ENCODE data around the gene IFITM2. TPM values are rescaled to one million over a fixed set of nuclear protein-coding genes. Genes with fewer than 3 reads are reported as not detected.
A peak's percentile ranks its signal among the peaks of the same experiment; 100 is the strongest.
"Not testable (repeated sequence)": the region's sequence is repeated elsewhere in the genome, so short reads cannot be mapped to it uniquely, and the experiment has no call there.

IFITM2 gene
- total RNA-seq, 1 experiment from 2014 or later = 31.3 TPM

GRCh38 chr11:304915-305843 is 2.4 kb upstream of the IFITM2 start:
- peak; percentile 58 for DNase-seq (ENCODE audit: low spot score)
- in situ Hi-C loops (cut with HindIII; ENCODE audit: low sequenced_read_pairs) = no loop called here

GRCh38 chr11:305844-306211 is 1.8 kb upstream of the IFITM2 start:
- DNase-seq (ENCODE audit: low spot score) = no peak
- in situ Hi-C loops (cut with HindIII; ENCODE audit: low sequenced_read_pairs) = no loop called here

GRCh38 chr11:306645-307371 is 808 bp upstream of the IFITM2 start:
- no peak for DNase-seq (ENCODE audit: low spot score)
- in situ Hi-C loops (cut with HindIII; ENCODE audit: low sequenced_read_pairs) = no loop called here

GRCh38 chr11:308740-309665 is 1.4 kb downstream of the IFITM2 start:
- DNase-seq (ENCODE audit: low spot score); in situ Hi-C loops (cut with HindIII; ENCODE audit: low sequenced_read_pairs): not testable (repeated sequence)

- in situ Hi-C loops (cut with HindIII; ENCODE audit: low sequenced_read_pairs); DNase-seq (ENCODE audit: low spot score): not testable (repeated sequence)
These were observed 2.5 kb downstream of the IFITM2 start for GRCh38 chr11:309979-310572.

- DNase-seq (ENCODE audit: low spot score); in situ Hi-C loops (cut with HindIII; ENCODE audit: low sequenced_read_pairs): not testable (repeated sequence)
These were observed 3.6 kb downstream of the IFITM2 start for GRCh38 chr11:311013-311748.

- in situ Hi-C loops (cut with HindIII; ENCODE audit: low sequenced_read_pairs) = no loop called here
- no peak for DNase-seq (ENCODE audit: low spot score)
These were observed 4.6 kb downstream of the IFITM2 start for GRCh38 chr11:312092-312816.

- DNase-seq (ENCODE audit: low spot score) = no peak
- in situ Hi-C loops (cut with HindIII; ENCODE audit: low sequenced_read_pairs) = no loop called here
These were observed 5.7 kb downstream of the IFITM2 start for GRCh38 chr11:313304-313786.

- in situ Hi-C loops (cut with HindIII; ENCODE audit: low sequenced_read_pairs) = no loop called here
- peak; percentile 56 for DNase-seq (ENCODE audit: low spot score)
These were observed 6.4 kb downstream of the IFITM2 start, which contains the start of gene IFITM1 for GRCh38 chr11:313787-314553. IFITM1 (plus strand) TSS chr11:314040; CDS start chr11:314171, 131 bp downstream.

GRCh38 chr11:314554-314875 is 6.9 kb downstream of the IFITM2 start:
- DNase-seq (ENCODE audit: low spot score); in situ Hi-C loops (cut with HindIII; ENCODE audit: low sequenced_read_pairs): not testable (repeated sequence)

GRCh38 chr11:315051-315481 is 7.5 kb downstream of the IFITM2 start:
- in situ Hi-C loops (cut with HindIII; ENCODE audit: low sequenced_read_pairs) = no loop called here
- DNase-seq (ENCODE audit: low spot score) = no peak

- DNase-seq (ENCODE audit: low spot score) = no peak
- in situ Hi-C loops (cut with HindIII; ENCODE audit: low sequenced_read_pairs) = no loop called here
These were observed 7.9 kb downstream of the IFITM2 start for GRCh38 chr11:315516-315994.

- in situ Hi-C loops (cut with HindIII; ENCODE audit: low sequenced_read_pairs) = no loop called here
- DNase-seq (ENCODE audit: low spot score) = no peak
These were observed 8.6 kb downstream of the IFITM2 start for GRCh38 chr11:316031-316701.

GRCh38 chr11:316891-317301 is 9.3 kb downstream of the IFITM2 start:
- no peak for DNase-seq (ENCODE audit: low spot score)
- in situ Hi-C loops (cut with HindIII; ENCODE audit: low sequenced_read_pairs) = no loop called here

- in situ Hi-C loops (cut with HindIII; ENCODE audit: low sequenced_read_pairs); DNase-seq (ENCODE audit: low spot score): not testable (repeated sequence)
These were observed 10.2 kb downstream of the IFITM2 start for GRCh38 chr11:317668-318404.
